Tibial nerve (tissue), 4 donors: Measurements from ENCODE around the gene SLC16A6. TPM values are rescaled to one million over a fixed set of nuclear protein-coding genes. Genes with fewer than 3 reads are reported as not detected.

Experiments used
- DNase-seq, 2 donors: peaks; one replicate each; pipeline ENCODE4 v3.0.0-alpha.2; 2019; ENCODE audit warnings: low spot score in 2 of 2
- H3K27ac ChIP-seq, 4 donors: fragments of 200-600 bp; sonication (generic) in 3 of 4; one replicate each; pipeline ENCODE4 v1.5.1; 2017 to 2019; ENCODE audit warnings: mild to moderate bottlenecking in 1 of 4
- H3K27me3 ChIP-seq, 2 donors: fragments of 200-600 bp; sonication (generic) in 1 of 2; one replicate each; pipeline versions ENCODE4 v1.5.1 to v1.6.0; 2017 to 2019
- H3K36me3 ChIP-seq, 3 donors: fragments of 200-600 bp; sonication (generic); one replicate each; pipeline ENCODE4 v1.5.1; 2018 to 2019
- H3K4me1 ChIP-seq, 4 donors: fragments of 200-600 bp; sonication (generic) in 3 of 4; one replicate each; pipeline ENCODE4 v1.5.1; 2017 to 2019
- H3K4me3 ChIP-seq, 4 donors: fragments of 200-600 bp; sonication (generic) in 3 of 4; one replicate each; pipeline ENCODE4 v1.5.1; 2017 to 2019; ENCODE audit warnings: mild to moderate bottlenecking in 1 of 4, moderate library complexity in 1 of 4
- H3K9me3 ChIP-seq, 4 donors: fragments of 200-600 bp; sonication (generic) in 3 of 4; one replicate each; pipeline ENCODE4 v1.5.1; 2017 to 2019
- CTCF ChIP-seq, 5 experiments: fragments of 200-600 bp in 3 of 5; fragments of 450-650 bp in 2 of 5; sonication (generic) in 3 of 5; IDR thresholded peaks; one replicate each; pipeline ENCODE4 v1.5.1; 2016 to 2019; ENCODE audit warnings: antibody characterized with exemption in 5 of 5, mild to moderate bottlenecking in 3 of 5, moderate library complexity in 2 of 5
- EP300 ChIP-seq, 2 donors: sonication (generic); formaldehyde crosslinking; IDR thresholded peaks; one replicate each; pipeline ENCODE4 v1.6.1; 2017; ENCODE audit warnings: antibody characterized with exemption in 2 of 2, mild to moderate bottlenecking in 1 of 2
- POLR2A ChIP-seq, 2 donors: fragments of 450-650 bp; IDR thresholded peaks; one replicate each; pipeline ENCODE4 v1.6.1; 2017; ENCODE audit warnings: antibody characterized with exemption in 2 of 2, mild to moderate bottlenecking in 2 of 2, moderate library complexity in 2 of 2
- WGBS, 2 donors: methylation state at CpG; one replicate each; pipeline ENCODE4 v1.1.5; 2018; 5-methylcytosine and 5-hydroxymethylcytosine counted together
- total RNA-seq, 4 donors: library from RNA; depleted of rRNA; stranded (reverse); fragments of >200 nt; gene quantifications; one replicate each; pipeline ENCODE4 v1.1.0, GENCODE V29; 2016

SLC16A6 gene
- total RNA-seq, 4 donors from 2014 or later, result 0.20 to 0.90 TPM; not detected in 2

DNA sequence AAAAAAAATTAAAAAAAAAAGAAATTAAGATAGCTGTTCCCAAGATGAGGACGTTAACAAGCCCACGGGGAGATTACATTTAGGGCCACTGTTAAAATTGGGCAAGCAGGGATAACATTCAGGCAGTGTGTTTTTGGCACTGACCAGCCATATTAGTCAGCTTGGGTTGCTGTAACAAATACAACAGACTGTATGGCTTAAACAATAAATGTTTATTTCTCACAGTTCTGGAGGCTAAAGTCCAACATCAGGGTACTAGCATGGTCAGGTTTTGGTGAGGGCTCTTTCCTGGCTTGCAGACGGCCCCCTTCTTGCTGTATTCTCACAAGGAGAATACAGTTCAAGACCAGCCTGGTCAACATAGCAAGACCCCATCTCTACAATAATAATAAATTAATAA is 31.7 kb upstream of the SLC16A6 start:
- no peaks in the 10 kb centered on the region for H3K27me3 ChIP-seq
- WGBS, 2 donors, result 78 to 79% methylated on average over 3 of the region's 3 CpGs
- H3K4me3 ChIP-seq, result no peak overlapping the region
- H3K27ac ChIP-seq, result no peak overlapping the region
- no peaks in the 10 kb centered on the region for H3K4me1 ChIP-seq
- no peaks in the 10 kb centered on the region for H3K9me3 ChIP-seq
- TF ChIP-seq CTCF (IDR thresholded peaks at IDR 0.05) (no peak), EP300 (IDR thresholded peaks at IDR 0.05) (no peak), POLR2A (IDR thresholded peaks at IDR 0.05) (no peak)
- no peak for DNase-seq
- no peaks in the 10 kb centered on the region for H3K36me3 ChIP-seq

DNA sequence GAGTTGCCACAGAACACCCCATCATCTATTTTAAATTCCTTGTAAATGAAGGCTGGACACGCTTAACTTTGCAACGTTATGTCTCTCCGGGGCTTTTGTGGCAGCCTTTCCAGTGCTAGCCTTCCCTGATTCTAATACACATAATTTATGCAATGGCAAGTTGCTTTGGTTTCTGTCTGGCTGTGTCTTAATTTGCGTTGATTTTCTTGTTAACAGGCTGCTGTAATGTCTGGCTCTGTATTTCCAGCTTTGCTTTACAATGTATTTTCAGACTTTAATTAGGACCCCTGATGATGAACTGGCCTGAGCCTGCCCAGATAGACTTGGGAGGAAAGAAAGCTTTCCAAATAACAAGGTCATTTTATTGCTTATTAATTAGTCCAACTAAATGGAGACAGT is 30.6 kb upstream of the SLC16A6 start:
- no peaks in the 10 kb centered on the region for H3K36me3 ChIP-seq
- TF ChIP-seq CTCF (IDR thresholded peaks at IDR 0.05) (no peak), POLR2A (IDR thresholded peaks at IDR 0.05) (no peak), EP300 (IDR thresholded peaks at IDR 0.05) (no peak)
- H3K4me1 ChIP-seq, result no peaks in the 10 kb centered on the region
- no peaks in the 10 kb centered on the region for H3K27me3 ChIP-seq
- DNase-seq, result no peak
- no peak overlapping the region for H3K4me3 ChIP-seq
- 52 to 59% methylated on average over 4 of the region's 4 CpGs for WGBS, 2 donors
- H3K27ac ChIP-seq, result no peak overlapping the region
- no peaks in the 10 kb centered on the region for H3K9me3 ChIP-seq

GRCh38 chr17:68320943-68321555 is 30.1 kb upstream of the SLC16A6 start:
- TF ChIP-seq CTCF (IDR thresholded peaks at IDR 0.05) (no peak), POLR2A (IDR thresholded peaks at IDR 0.05) (no peak), EP300 (IDR thresholded peaks at IDR 0.05) (no peak)
- WGBS, 2 donors, result 85 to 88% methylated on average over 7 of the region's 7 CpGs
- H3K36me3 ChIP-seq, result no peaks in the 10 kb centered on the region
- no peak for DNase-seq
- no peaks in the 10 kb centered on the region for H3K27me3 ChIP-seq
- H3K4me3 ChIP-seq, result no peak overlapping the region
- H3K27ac ChIP-seq, result no peak overlapping the region
- no peaks in the 10 kb centered on the region for H3K9me3 ChIP-seq
- H3K4me1 ChIP-seq, result no peaks in the 10 kb centered on the region

DNA sequence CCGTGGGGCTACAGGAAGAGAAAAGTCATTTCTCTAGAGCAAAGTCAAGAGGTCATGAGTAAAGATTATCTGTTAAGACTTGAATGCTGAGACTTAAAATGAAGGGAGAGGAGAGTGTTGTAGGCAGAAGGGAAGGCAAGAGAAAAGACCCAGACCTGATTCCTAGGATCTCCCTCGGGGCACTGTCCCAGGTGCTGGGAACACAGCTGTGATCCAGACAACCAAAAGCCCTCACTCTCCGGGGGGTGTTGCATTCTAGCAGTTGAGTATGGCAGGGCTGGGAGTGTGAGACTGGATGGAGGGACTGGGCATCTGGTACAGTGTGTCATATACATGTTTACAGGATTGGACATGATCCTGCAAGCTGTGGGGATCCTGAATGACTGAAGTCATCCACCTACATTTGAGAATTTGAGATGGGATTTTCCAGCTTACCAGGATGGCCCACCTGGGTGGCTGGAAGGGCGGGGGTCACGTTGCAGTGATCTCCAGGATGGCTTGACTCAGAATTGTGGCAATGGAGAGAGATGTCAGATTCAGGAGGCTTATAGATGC is 29.5 kb upstream of the SLC16A6 start:
- 72 to 75% methylated on average over 5 of the region's 5 CpGs for WGBS, 2 donors
- no peaks in the 10 kb centered on the region for H3K9me3 ChIP-seq
- no peaks in the 10 kb centered on the region for H3K4me1 ChIP-seq
- no peak for TF ChIP-seq CTCF (IDR thresholded peaks at IDR 0.05)
- no peak for TF ChIP-seq EP300 (IDR thresholded peaks at IDR 0.05)
- no peak for TF ChIP-seq POLR2A (IDR thresholded peaks at IDR 0.05)
- no peak overlapping the region for H3K27ac ChIP-seq
- H3K27me3 ChIP-seq, result no peaks in the 10 kb centered on the region
- DNase-seq, result no peak
- no peaks in the 10 kb centered on the region for H3K36me3 ChIP-seq
- H3K4me3 ChIP-seq, result no peak overlapping the region

- H3K27me3 ChIP-seq, result no peaks in the 10 kb centered on the region
- H3K9me3 ChIP-seq, result no peaks in the 10 kb centered on the region
- 93% methylated on average over 12 of the region's 12 CpGs for whole genome bisulfite sequencing, 2 donors
- H3K4me1 ChIP-seq, result no peaks in the 10 kb centered on the region
- DNase-seq, result no peak
- H3K4me3 ChIP-seq, result no peak overlapping the region
- TF ChIP-seq CTCF (IDR thresholded peaks at IDR 0.05) (no peak), EP300 (IDR thresholded peaks at IDR 0.05) (no peak), POLR2A (IDR thresholded peaks at IDR 0.05) (no peak)
- H3K36me3 ChIP-seq, result no peaks in the 10 kb centered on the region
- no peak overlapping the region for H3K27ac ChIP-seq
Measured at GRCh38 chr17:68319410-68320162, 28.7 kb upstream of the SLC16A6 start.
